T-helper 1 cell (primary cell): Measurements from ENCODE around the gene FNDC8.
"Not testable (repeated sequence)": the region's sequence is repeated elsewhere in the genome, so short reads cannot be mapped to it uniquely, and the experiment has no call there.

Source experiments
- DNase-seq, 5 donors: peaks; one replicate each; pipeline ENCODE4 v3.0.0-alpha.2; 2012 to 2020

FNDC8 gene

DNA sequence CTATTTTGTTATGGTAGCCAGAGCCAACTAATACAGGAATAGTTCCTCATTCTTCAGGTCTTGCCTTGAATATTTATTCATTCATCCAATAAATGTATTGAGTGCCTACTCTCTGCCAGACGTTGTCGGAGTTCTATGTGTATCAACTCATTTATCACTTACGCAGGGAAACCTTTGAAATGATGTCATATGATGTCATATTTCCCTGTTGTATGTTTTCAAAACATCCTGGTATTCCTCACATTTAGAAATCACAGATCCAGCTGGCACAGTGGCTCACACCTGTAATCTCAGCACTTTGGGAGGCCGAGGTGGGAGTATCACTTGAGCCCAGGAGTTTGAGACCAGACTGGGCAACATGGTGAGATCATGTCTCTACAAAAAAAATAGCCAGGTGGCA, 23.4 kb downstream of the FNDC8 start:
- DNase-seq, result no peak

DNA sequence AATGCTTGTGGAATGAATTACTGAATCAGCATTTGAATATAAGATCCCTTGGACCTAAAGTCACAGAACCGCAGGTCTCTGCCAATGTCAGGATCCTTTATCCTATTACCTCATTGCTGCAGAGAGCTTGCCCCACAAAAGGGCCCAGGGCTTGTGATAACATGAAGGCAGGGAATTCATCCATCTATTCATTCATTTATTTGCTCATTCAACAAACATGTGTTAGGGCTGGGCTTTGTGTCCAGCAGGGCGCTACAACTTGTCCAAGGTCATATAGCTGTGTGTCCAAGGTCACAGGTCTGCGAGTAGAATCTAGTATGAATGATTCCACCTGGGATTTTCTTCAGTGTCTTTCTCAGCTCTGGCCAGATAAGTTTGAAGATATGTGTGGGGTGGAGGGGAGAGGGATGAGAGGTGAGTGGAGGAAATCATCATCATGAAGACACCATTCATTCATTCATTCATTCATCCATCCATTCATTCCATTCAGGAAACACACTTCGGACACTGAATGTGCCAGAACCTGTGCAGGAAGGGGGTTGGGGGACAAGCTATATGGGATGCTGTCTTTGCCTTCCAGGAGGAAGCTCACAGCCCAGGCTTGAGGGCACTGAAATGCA, 24.9 kb downstream of the FNDC8 start:
- no peak for DNase-seq

DNA sequence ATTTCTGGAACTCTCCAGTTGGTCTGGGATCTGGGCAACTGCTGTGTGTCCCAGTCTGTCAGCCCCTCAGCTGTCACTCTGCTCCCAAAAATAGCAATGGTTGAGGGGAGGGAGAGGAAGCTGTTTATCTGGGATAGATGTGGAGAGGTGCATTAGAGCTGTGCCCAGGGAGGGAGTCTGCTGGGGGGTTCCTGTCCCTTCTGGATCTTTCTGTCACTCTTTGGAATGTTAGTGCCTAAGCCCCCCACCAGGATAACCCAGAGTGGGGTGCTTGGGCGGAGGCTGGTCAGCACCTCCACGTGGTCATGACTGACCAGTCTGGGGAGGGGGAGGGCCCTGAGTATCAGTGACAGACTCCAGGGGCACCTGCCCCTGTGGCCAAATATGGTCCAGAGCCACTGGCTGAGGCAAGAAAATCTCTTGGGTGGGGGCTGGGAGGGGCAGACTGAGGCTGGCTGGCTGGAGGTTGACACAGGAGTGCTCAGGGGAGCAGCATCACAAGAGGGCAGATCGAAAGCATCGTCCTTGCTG, 26.0 kb downstream of the FNDC8 start, which contains the start of gene UNC45B:
Gene UNC45B, plus strand, starts transcription at position 443 of the 531 bp plus-strand sequence. CDS start 447 bp downstream, outside the sequence.
- DNase-seq, result no peak

DNA sequence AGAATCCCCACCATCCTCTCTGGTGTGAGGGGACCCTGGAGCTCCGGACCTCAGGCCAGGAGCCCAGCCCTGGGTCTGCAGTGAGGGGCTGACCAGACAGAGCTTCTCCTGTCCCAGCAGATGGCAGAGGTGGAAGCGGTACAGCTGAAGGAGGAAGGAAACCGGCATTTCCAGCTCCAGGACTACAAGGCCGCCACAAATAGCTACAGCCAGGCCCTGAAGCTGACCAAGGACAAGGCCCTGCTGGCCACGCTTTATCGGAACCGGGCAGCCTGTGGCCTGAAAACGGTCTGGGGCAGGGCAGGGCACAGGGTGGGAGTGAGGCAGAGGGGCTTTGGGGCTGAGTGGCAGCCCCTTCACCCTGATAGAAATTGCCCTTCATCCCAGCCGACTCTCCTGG, 26.7 kb downstream of the FNDC8 start:
- no peak for DNase-seq

DNA sequence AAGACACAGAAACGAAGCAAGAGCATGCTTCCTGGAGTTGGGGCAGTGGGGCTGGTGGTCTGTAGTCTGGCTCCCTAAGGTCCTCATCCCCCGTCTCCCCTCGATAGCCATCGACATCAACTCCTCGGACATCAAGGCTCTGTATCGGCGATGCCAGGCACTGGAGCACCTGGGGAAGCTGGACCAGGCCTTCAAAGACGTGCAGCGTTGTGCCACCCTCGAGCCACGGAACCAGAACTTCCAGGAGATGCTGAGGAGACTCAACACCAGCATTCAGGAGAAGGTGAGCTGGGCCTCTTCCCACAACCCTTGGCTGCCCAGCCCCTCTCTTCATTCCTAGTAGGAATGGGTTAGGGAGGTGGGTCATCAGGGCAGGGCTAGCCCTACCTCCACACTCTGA, 28.5 kb downstream of the FNDC8 start:
- no peak for DNase-seq

DNA sequence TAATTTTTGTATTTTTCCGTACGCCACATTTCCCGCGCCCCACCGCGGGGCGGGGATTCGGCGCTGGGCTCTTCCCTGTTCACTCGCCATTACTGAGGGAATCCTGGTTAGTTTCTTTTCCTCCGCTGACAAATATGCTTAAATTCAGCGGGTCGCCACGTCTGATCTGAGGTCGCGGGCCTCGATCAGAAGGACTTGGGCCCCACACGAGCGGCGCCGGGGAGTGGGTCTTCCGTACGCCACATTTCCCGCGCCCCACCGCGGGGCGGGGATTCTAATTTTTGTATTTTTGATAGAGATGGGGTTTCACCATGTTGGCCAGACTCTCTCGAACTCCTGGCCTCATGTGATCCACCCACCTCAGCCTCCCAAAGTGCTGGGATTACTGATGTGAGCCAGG, 29.7 kb downstream of the FNDC8 start:
- DNase-seq, result not testable (repeated sequence)

DNA sequence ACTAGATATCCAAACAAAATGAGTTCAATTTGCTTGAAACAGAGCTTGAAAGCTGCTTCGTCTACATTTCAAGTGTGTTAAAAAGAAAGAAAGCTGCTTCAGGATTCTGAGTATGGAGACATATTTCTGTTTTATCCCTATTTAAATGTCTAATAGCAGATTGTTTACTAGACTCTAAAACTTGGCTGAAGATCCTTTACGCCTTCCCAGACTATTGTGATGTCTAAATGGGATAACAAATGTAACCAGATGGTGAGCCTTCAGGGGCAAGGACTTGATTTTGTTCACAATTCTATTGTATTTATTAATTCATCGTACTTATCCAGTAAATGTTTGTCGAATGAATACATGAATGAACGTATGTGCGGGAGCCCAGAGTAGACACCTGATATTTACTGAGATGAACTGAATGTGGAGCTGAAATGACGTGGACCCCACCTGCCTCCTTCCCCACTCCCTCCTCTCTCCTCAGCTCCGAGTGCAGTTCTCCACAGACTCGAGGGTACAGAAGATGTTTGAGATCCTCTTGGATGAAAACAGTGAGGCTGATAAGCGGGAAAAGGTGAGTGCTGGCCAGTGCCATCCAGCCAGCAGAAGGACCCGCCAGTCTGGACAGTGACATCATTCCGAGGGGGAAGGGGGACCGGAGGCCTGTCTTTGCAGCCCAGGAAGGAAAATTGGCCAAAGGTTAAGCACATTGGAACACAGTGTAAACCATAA, 31.2 kb downstream of the FNDC8 start:
- DNase-seq, result no peak

DNA sequence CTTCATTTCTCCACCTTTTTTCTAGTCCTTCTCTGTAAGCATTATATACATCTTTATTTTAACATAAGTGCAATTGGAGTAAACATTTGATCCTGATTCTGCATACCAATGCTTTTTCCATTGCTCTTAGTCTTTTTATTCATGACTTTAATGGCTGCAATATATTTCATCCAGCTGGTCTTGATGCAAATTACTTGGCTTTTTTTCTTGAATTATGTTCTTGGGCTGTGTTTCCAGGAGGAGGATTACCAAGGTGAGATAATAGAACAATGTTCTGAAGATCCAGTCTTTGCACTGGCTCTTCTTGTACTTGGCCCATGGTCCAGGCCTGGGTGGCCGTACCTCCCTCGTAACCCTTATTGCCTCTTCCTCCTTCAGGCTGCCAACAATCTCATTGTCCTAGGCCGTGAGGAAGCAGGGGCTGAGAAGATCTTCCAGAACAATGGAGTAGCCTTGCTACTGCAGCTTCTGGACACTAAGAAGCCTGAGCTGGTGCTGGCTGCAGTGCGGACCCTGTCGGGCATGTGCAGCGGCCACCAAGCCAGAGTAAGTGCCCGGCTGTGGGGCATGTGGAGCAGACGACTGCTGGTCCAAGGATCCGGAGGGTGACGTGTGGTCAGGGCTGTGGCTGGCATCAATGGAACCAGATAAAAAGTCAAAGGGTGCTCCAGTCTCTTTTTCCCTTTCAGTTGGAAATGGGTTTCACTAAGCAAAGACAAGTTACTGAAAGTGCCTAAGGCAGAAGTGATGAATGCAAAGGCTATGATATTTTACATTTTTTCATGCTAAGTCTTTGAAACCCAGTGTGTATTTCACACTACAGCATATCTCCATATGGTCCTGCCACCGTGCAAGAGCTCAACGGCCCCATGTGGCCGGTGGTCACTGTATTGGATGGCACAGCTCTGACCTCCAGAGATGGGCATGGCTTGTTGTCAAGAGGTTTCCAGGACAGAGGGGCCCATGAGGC, 33.1 kb downstream of the FNDC8 start:
- no peak for DNase-seq

DNA sequence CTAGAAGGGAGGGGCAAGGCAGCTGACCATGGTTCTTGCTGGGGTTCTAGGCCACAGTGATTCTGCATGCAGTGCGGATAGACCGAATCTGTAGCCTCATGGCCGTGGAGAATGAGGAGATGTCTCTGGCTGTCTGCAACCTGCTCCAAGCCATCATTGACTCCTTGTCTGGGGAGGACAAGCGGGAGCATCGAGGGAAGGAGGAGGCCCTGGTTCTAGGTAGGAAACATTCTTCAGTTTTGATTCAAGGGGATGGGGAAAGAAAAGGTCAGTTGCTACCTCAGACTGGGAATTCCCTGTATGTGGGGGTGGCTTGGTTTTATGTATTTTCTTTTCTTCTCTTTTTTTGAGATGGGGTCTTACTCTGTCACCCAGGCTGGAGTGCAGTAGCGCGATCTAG, 33.8 kb downstream of the FNDC8 start:
- DNase-seq, result no peak

DNA sequence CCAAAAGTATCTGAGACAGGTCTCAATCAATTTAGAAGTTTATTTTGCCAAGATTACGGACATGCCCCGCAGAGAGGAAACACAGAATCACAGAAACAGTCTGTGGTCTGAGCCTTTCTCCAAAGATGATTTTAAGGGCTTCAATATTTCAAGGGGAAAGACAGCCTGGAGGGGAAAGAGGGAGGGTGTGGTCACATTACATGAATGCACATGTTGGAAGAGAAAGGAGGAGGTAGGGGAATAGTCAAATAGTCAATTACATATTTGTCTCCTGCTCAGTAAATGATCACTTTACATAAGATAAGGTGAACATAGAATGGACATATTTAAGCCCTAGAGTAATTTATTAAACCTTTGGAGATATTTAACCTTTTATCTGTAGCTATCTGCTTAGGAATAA, 38.5 kb downstream of the FNDC8 start:
- DNase-seq, result no peak

DNA sequence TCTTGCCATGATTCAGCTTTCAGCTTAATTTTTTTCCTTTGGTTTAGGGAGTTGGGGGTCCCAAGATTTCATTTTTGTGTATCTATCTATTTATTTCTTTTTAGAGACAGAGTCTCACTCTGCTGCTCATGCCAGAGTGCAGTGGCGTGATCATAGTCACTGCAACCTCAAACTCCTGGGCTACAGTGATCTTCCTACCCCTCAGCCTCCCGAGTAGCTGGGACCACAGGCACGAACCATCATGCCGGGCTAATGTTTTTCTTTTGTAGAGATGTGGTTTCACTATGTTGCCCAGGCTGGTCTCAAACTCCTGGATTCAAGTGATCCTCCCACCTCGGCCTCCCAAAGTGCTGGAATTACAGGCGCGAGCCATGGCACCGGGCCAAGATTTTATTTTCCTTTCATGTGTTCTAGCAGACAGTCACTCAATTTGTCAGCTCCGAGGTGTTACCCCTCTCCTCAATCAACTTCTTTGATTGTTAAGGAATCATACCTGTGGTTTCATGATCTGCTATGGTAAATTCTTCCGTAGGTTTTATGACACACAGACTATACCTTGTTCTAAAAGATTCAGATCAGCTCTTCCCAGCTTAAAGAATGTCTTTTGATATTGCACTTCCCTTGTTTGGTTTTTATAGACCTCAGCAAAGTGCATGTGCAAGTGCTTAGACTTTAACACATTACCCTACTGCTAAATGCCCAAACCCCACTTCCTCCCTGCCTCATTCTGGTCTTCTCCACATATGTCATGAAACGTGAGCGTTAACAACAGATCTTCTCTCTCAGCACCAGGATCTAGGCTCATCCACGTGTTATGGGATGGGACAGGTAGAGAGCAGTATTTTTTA, 39.2 kb downstream of the FNDC8 start:
- peak in 3 of 5 donors; percentile 12 to 45 (median 27) for DNase-seq

DNA sequence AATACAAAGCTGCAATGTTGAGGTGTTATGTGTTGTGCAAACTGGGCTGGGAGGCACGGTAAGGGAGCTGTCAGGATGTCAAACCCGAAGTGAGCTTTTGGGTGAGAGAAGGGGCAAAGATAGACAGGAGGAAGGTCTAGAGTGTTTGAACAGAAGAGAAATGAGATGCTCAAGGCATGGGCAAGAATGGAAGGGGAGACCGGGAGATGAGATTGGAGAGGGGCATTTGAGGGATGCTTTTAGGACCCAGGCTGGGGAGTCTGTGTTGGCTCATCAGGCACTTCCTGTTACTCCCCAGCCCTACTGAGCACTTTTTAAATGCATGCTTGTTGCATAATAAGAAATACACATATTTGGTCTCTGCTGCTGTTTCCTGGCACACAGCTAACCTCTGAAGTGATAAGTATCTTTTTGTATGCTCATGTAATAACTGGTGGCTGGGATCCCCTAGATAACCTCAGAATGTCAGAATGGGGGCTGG, 39.9 kb downstream of the FNDC8 start:
- DNase-seq, result peak in 2 of 5 donors; percentile 6 to 69

DNA sequence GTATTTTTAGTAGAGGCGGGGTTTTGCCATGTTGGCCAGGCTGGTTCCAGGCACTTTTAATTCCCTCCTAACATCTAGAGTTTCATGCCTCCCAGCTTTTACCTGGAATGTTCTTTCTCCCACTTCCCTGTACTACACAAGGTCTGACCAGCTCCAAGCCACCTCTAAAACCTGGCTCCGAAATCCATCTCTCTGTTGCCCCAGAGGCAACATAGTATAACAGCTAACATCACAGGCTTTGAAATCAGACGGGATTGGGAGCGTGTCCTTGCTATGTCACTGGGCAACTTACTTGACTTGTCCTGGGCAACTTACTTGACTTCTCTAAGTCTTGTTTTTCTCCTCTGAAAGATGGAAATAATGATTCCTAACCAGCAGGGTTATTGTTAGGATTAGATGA, 41.3 kb downstream of the FNDC8 start:
- no peak for DNase-seq

DNA sequence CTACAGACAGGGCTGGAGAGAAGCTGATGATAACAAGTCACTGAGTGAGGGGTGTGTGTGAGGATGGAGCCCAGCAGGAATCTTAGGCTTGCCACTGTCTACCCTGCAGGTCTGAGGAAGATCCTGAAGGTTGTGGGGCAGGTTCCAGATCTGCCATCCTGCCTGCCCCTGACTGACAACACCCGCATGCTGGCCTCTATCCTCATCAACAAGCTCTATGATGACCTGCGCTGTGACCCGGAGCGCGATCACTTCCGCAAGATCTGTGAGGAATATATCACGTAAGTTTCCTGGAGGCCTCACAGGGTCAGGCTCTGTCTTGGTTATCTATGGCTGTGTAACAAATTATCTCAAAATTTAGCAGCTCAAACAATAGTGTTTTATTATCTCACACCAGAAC, 42.5 kb downstream of the FNDC8 start:
- no peak for DNase-seq

DNA sequence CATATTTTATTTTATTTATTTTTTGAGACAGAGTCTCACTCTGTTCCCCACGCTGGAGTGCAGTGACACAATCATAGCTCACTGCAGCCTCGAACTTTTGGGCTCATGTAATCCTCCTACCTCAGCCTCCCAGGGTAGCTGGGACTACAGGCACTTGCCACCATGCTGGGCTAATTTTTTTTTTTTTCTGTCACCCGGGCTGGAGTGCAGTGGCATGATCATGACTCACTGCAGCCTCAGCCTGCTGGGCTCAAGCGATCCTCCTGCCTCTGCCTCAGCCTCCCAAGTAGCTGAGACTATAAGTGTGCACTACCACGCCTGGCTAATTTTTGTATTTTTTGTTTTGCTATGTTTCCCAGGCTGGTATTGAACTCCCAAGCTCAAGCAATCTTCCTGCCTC, 43.3 kb downstream of the FNDC8 start:
- no peak for DNase-seq

DNA sequence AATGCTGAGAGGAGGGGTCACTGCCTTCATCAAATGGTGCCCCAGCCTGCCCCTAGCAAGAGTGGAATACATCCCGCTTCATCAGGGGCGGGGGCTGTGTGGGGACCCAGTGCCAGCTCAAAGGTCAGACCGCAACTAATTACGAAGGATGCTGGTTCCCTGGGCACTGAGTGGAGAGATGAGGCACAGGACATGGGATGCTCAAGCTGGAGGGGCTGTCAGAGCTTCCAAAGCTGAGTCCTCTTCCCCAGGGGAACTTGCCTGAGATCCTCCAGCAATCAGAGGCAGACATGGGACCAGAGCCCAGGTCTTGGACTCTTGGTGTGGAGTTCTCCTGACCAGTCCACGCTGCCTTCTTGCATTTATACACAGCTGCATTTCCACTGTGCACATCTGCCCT, 45.1 kb downstream of the FNDC8 start:
- no peak for DNase-seq

DNA sequence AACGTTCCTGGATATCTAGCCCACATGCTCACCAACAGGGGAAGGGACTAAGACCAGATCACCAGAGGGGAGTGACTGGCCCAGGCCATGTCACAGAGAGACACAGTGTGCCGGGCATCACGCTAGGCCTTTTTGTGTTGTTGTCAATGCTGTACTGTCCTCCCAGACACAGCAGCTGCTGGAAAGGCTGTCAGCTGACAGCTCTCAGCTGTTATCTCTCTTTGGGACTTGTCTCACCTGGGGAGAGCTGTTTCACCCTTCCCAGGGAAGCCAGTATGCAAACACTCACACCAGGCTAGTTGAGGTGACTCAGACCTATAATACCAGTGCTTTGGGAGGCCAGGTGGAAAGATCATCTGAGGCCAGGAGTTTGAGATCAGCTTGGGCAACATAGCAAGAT, 45.6 kb downstream of the FNDC8 start:
- DNase-seq, result no peak

DNA sequence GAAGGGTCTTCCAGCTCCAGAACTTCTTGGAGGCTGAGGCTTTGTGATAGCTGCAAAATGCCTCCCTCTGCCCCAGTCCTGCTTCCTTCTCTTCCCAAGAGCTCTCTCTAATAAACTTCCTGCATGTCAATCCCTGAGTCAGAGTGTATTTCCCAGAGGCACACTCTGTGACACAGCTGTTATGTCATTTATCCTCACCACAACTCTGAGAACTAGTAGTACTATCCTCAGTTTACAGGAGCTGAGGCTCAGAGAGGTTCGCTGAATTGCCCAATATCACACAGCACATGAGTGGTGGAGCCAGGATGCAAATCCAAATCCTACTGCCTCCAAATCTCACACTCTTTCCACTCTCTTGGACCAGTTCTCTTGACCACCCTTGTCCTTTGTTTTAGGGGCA, 46.3 kb downstream of the FNDC8 start:
- DNase-seq, result no peak

DNA sequence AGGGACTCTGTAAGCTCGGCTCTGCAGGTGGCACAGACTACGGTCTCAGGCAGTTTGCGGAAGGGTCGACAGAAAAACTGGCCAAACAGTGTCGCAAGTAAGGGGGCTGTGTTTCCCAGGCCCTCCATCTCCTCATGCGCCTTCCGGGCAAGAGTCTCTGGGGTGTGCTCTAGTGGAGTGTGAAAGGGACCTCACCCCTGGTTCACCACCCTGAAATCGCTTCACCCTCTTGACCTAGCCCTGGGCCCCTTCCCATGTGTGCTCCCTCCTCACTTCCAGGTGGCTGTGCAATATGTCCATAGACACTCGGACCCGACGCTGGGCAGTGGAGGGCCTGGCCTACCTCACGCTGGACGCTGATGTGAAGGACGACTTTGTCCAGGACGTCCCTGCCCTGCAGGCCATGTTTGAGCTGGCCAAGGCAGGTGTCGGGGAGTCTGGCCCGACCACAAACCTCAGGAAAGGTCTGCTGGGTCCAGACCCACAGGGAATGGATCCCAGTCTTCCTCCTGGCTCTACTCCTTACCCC, 48.5 kb downstream of the FNDC8 start:
- DNase-seq, result no peak

DNA sequence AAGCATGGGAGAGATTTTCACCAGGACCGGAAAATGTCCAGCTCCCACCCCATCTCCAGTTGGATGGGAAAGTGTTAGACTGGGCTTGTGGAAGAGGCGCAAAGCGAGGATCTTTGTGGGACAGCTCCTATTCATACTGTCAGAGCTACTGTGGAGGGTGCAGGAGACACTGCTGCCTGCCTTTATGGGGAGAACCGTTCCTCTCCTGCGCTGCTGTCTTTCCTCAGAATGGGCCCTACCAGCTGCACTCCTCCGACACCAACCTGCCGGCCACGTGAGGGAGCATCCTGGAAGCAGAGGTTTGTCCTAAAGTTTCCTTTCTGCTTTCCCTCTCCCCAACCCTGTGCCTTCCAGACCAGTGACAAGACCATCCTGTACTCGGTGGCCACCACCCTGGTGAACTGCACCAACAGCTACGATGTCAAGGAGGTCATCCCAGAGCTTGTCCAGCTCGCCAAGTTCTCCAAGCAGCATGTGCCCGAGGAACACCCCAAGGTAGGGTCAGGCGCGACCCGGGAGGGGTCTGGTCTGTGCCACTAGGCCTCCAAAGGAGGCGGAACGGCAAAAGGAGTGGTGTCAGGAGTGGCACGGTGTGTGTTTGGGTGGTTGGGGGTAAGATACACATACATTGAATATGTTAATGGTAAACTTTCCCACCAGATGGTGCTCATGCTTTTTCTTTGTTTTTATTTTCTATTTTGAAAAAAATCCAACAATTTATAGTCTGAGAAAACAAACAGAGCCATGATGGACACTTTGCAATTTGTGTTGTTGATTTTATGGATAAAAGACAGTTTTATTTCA, 49.8 kb downstream of the FNDC8 start:
- DNase-seq, result peak in 1 of 5 donors; percentile 65

DNA sequence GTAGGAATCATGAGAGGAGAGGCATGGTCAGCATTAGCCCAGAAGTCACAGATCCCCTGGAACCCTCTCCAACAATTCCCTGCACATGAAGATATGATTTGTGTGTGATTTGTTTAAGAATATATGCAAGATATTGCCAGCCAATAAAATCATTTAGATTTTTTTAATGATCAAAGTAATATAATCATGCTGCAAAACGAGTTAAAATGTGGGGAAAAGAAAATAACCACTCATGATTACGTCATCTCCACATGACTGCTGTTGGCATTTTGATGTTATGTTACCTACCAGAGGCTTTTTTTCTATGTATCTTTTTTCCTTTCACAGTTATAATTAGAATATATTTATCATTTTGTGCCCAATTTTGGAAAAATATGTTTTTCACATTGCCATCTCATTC, 50.4 kb downstream of the FNDC8 start:
- peak in 1 of 5 donors; percentile 21 for DNase-seq
